Uterus (tissue), 2 donors: ENCODE data around the gene C1QA.
"Not testable (repeated sequence)": the region's sequence is repeated elsewhere in the genome, so short reads cannot be mapped to it uniquely, and the experiment has no call there.

Experiments
- CTCF ChIP-seq, 4 experiments: fragments of 200-600 bp in 2 of 4; fragments of 450-650 bp in 2 of 4; sonication (generic) in 2 of 4; IDR thresholded peaks; one replicate each; pipeline ENCODE4 v1.5.1; 2016 to 2019; ENCODE audit warnings: antibody characterized with exemption in 4 of 4, mild to moderate bottlenecking in 2 of 4, moderate library complexity in 1 of 4
- POLR2A ChIP-seq, 2 donors: fragments of 450-650 bp; IDR thresholded peaks; one replicate each; pipeline ENCODE4 v1.6.1; 2016; ENCODE audit warnings: antibody characterized with exemption in 2 of 2, mild to moderate bottlenecking in 1 of 2, moderate library complexity in 1 of 2

GRCh38 chr1:22668840-22669239 is 32.4 kb downstream of the C1QA start:
- not testable (repeated sequence) for TF ChIP-seq CTCF, POLR2A (IDR thresholded peaks at IDR 0.05)
